Measurements from ENCODE around the gene RAB5A.

GRCh38 chr3:19954676-19955075, 7.8 kb downstream of the RAB5A start:
- TF ChIP-seq POLR2A (IDR thresholded peaks at IDR 0.05; ENCODE audit: extremely low read depth, insufficient read length) (no peak), CTCF (IDR thresholded peaks at IDR 0.05; ENCODE audit: low read depth, low read length) (no peak), MAX (IDR thresholded peaks at IDR 0.05; ENCODE audit: low read depth, low read length) (no peak)

Measured in NB4 (cell line).